H9 (cell line): ENCODE data around the gene CERS5. TPM values are rescaled to one million over a fixed set of nuclear protein-coding genes. Genes with fewer than 3 reads are reported as not detected.

Experiments used
- DNase-seq: peaks from one replicate; pipeline ENCODE4 v3.0.0-alpha.2; 2017
- H2AFZ ChIP-seq: one replicate; pipeline ENCODE4 v1.6.1; 2013; ENCODE audit warnings: mild to moderate bottlenecking, low read length, control low read depth, moderate library complexity
- H2AK5ac ChIP-seq: 2 replicates; pipeline ENCODE4 v1.6.1; 2013; ENCODE audit warnings: low read length, control low read depth, mixed read lengths; ENCODE audit not compliant: insufficient read length
- H2BK120ac ChIP-seq: one replicate; pipeline ENCODE4 v1.6.1; 2013; ENCODE audit warnings: low read depth, mild to moderate bottlenecking, low read length, control low read depth, inconsistent platforms; ENCODE audit not compliant: poor library complexity, severe bottlenecking
- H2BK12ac ChIP-seq: 2 replicates; pipeline ENCODE4 v1.6.1; 2013; ENCODE audit warnings: low read length, control low read depth, mixed read lengths, low read depth; ENCODE audit not compliant: insufficient read length
- H2BK15ac ChIP-seq: 2 replicates; pipeline ENCODE4 v1.6.1; 2013; ENCODE audit warnings: low read depth, low read length, control low read depth
- H2BK20ac ChIP-seq: one replicate; pipeline ENCODE4 v1.6.1; 2013; ENCODE audit warnings: low read depth, mild to moderate bottlenecking, low read length, control low read depth, inconsistent platforms; ENCODE audit not compliant: poor library complexity, severe bottlenecking
- H2BK5ac ChIP-seq: 2 replicates; pipeline ENCODE4 v1.6.1; 2013; ENCODE audit warnings: low read length, control low read depth, mixed read lengths; ENCODE audit not compliant: insufficient read length
- H3K14ac ChIP-seq: 2 replicates; pipeline ENCODE4 v1.6.1; 2013; ENCODE audit warnings: low read length, control low read depth; ENCODE audit not compliant: insufficient read depth
- H3K18ac ChIP-seq: 2 replicates; pipeline ENCODE4 v1.6.1; 2013; ENCODE audit warnings: low read depth, mild to moderate bottlenecking, mixed read lengths, low read length, control low read depth; ENCODE audit not compliant: insufficient read length
- H3K23ac ChIP-seq: 2 replicates; pipeline ENCODE4 v1.6.1; 2013; ENCODE audit warnings: low read length, control low read depth, mixed read lengths, low read depth; ENCODE audit not compliant: insufficient read length
- H3K23me2 ChIP-seq: 2 replicates; pipeline ENCODE4 v1.6.1; 2013; ENCODE audit warnings: low read depth, mild to moderate bottlenecking, mixed read lengths, low read length, control low read depth; ENCODE audit not compliant: insufficient read length, poor library complexity, severe bottlenecking
- H3K27ac ChIP-seq: 2 replicates; pipeline ENCODE4 v1.5.1; 2013; ENCODE audit warnings: low read length, control low read depth, mixed read lengths, low read depth; ENCODE audit not compliant: insufficient read length
- H3K27me3 ChIP-seq: 2 replicates; pipeline ENCODE4 v1.6.1; 2013; ENCODE audit warnings: low read length, control low read depth, inconsistent platforms; ENCODE audit not compliant: insufficient read depth
- H3K4ac ChIP-seq: 2 replicates; pipeline ENCODE4 v1.6.1; 2013; ENCODE audit warnings: low read depth, mild to moderate bottlenecking, control low read depth, inconsistent platforms, low read length, moderate library complexity
- H3K4me1 ChIP-seq: 2 replicates; pipeline ENCODE4 v1.6.1; 2013; ENCODE audit warnings: low read length, control low read depth, inconsistent platforms; ENCODE audit not compliant: insufficient read depth
- H3K4me2 ChIP-seq: 2 replicates; pipeline ENCODE4 v1.6.1; 2013; ENCODE audit warnings: low read length, control low read depth, mixed read lengths; ENCODE audit not compliant: insufficient read length, insufficient read depth
- H3K56ac ChIP-seq: 2 replicates; pipeline ENCODE4 v1.6.1; 2013; ENCODE audit warnings: low read depth, mild to moderate bottlenecking, mixed read lengths, low read length, control low read depth; ENCODE audit not compliant: insufficient read length
- H3K79me1 ChIP-seq: 2 replicates; pipeline ENCODE4 v1.6.1; 2013; ENCODE audit warnings: low read depth, mild to moderate bottlenecking, moderate library complexity, low read length, control low read depth, inconsistent platforms; ENCODE audit not compliant: insufficient read depth, poor library complexity, severe bottlenecking
- H3K79me2 ChIP-seq: 2 replicates; pipeline ENCODE4 v1.6.1; 2013; ENCODE audit warnings: low read length, control low read depth, inconsistent platforms; ENCODE audit not compliant: insufficient read depth
- H3K9ac ChIP-seq: 2 replicates; pipeline ENCODE4 v1.6.1; 2013; ENCODE audit warnings: low read length, control low read depth, mixed read lengths; ENCODE audit not compliant: insufficient read length; ENCODE audit errors: extremely low read depth
- H3K9me3 ChIP-seq: one replicate; pipeline ENCODE4 v1.6.1; 2013; ENCODE audit warnings: low read depth, low read length, inconsistent platforms; ENCODE audit not compliant: control insufficient read depth
- H3T11ph ChIP-seq: one replicate; pipeline ENCODE4 v1.6.1; 2013; ENCODE audit warnings: mild to moderate bottlenecking, low read length, control low read depth, inconsistent platforms
- H4K20me1 ChIP-seq: one replicate; pipeline ENCODE4 v1.6.1; 2013; ENCODE audit not compliant: control insufficient read depth, insufficient read length, insufficient read depth
- H4K5ac ChIP-seq: 2 replicates; pipeline ENCODE4 v1.6.1; 2013; ENCODE audit warnings: low read depth, mild to moderate bottlenecking, mixed read lengths, low read length, control low read depth; ENCODE audit not compliant: insufficient read length
- H4K8ac ChIP-seq: replicated peaks from 2 replicates; pipeline ENCODE4 v1.6.1; 2013; ENCODE audit warnings: low read length, control low read depth, mixed read lengths, low read depth; ENCODE audit not compliant: insufficient read length
- H4K91ac ChIP-seq: 2 replicates; pipeline ENCODE4 v1.6.1; 2013; ENCODE audit warnings: low read depth, mild to moderate bottlenecking, moderate library complexity, mixed read lengths, low read length, control low read depth; ENCODE audit not compliant: insufficient read length
- H3K27ac Mint-ChIP-seq, 3 experiments: 2 replicates in 2 of 3; 3 replicates in 1 of 3; pipeline ENCODE4 v1.8.0; 2020 to 2021; ENCODE audit warnings: mixed read lengths in 3 of 3, mild to moderate bottlenecking in 1 of 3, moderate library complexity in 1 of 3
- H3K27me3 Mint-ChIP-seq: 2 replicates; pipeline ENCODE4 v1.8.0; 2021; ENCODE audit warnings: low read depth, mild to moderate bottlenecking, moderate library complexity, mixed read lengths
- H3K36me3 Mint-ChIP-seq, 3 experiments: 2 replicates in 2 of 3; 3 replicates in 1 of 3; pipeline ENCODE4 v1.8.0; 2020 to 2021; ENCODE audit warnings: low read depth in 3 of 3, mixed read lengths in 3 of 3; ENCODE audit not compliant: insufficient read depth in 1 of 3
- H3K4me1 Mint-ChIP-seq, 2 experiments: 2 replicates each; pipeline ENCODE4 v1.8.0; 2020; ENCODE audit warnings: mixed read lengths in 2 of 2
- H3K4me3 Mint-ChIP-seq, 2 experiments: 2 replicates in 1 of 2; 3 replicates in 1 of 2; pipeline ENCODE4 v1.8.0; 2020 to 2021; ENCODE audit warnings: mild to moderate bottlenecking in 2 of 2, mixed read lengths in 2 of 2, moderate library complexity in 1 of 2
- H3K9me3 Mint-ChIP-seq, 2 experiments: 2 replicates in 1 of 2; 3 replicates in 1 of 2; pipeline ENCODE4 v1.8.0; 2020; ENCODE audit warnings: mild to moderate bottlenecking in 2 of 2, mixed read lengths in 2 of 2, moderate library complexity in 1 of 2
- CTCF ChIP-seq: fragments of 200-600 bp; sonication (generic); conservative IDR thresholded peaks from 3 replicates; pipeline ENCODE4 v1.8.0; 2021; ENCODE audit warnings: antibody characterized with exemption, mild to moderate bottlenecking
- WGBS: extraction: QIAGEN DNeasy Blood & Tissue Kit; methylation state at CpG from one replicate; pipeline ENCODE4 v1.1.7; 2013; ENCODE audit warnings: missing lambda C conversion rate, low lambda C conversion rate, mixed read lengths; ENCODE audit not compliant: insufficient read length; ENCODE audit errors: extremely low coverage; 5-methylcytosine and 5-hydroxymethylcytosine counted together
- total RNA-seq: library from RNA; stranded (reverse); gene quantifications from 2 replicates; pipeline ENCODE4 v1.2.1, GENCODE V29; 2021

Gene CERS5
- total RNA-seq, 1 experiment from 2014 or later: 68.8 TPM

GRCh38 chr12:50205648-50206047 lies 38.5 kb upstream of the CERS5 start:
- H3K9ac ChIP-seq: no peak overlapping the region

More at GRCh38 chr12:50205648-50206047, 38.5 kb upstream of the CERS5 start:
- TF ChIP-seq CTCF: no peak
- no peak overlapping the region for H2AFZ ChIP-seq
- H3K27me3 ChIP-seq: no peaks in the 10 kb centered on the region
- no peaks in the 10 kb centered on the region for H3K23me2 ChIP-seq
- Mint-ChIP-seq H3K4me1 (peaks cover 10 to 12% of the 10 kb centered on the region in 2 experiments), H3K27ac (peak overlapping the region in 1 of 3 experiments; percentile 34; a peak in 2 of 7 replicates), H3K4me3 (no peak overlapping the region), H3K27me3 (no peaks in the 10 kb centered on the region), H3K9me3 (no peaks in the 10 kb centered on the region), H3K36me3 (peaks cover 15 to 30% (median 15%) of the 10 kb centered on the region in 3 experiments; a peak in 6 of 7 replicates)
- H3K9me3 ChIP-seq: no peaks in the 10 kb centered on the region
- no peak overlapping the region for H2BK120ac ChIP-seq
- no peak overlapping the region for H4K5ac ChIP-seq
- H2AK5ac ChIP-seq: no peak overlapping the region
- no peak overlapping the region for H3K23ac ChIP-seq
- H3K27ac ChIP-seq: no peak overlapping the region
- H3K14ac ChIP-seq: no peak overlapping the region
- no peak overlapping the region for H4K8ac ChIP-seq
- no peak overlapping the region for H3K56ac ChIP-seq
- H3K4me2 ChIP-seq: no peak overlapping the region
- no CpG with 5 or more reads among the region's 6 CpGs for whole genome bisulfite sequencing
- H2BK20ac ChIP-seq: no peak overlapping the region
- peaks cover 2% of the 10 kb centered on the region; the same call in 1 of the 2 replicates for H3K79me2 ChIP-seq
- H4K91ac ChIP-seq: no peak overlapping the region
- H2BK5ac ChIP-seq: no peak overlapping the region
- H3K79me1 ChIP-seq: no peaks in the 10 kb centered on the region
- no peak overlapping the region for H3K18ac ChIP-seq
- no peak overlapping the region for H2BK12ac ChIP-seq
- H2BK15ac ChIP-seq: no peak overlapping the region
- no peaks in the 10 kb centered on the region for H4K20me1 ChIP-seq
- peaks cover 2% of the 10 kb centered on the region for H3K4me1 ChIP-seq
- no peak for DNase-seq
- H3K4ac ChIP-seq: no peak overlapping the region
- no peak overlapping the region for H3T11ph ChIP-seq
